ENCODE data around the gene FAM181B.

Gene FAM181B

GRCh38 chr11:82733444-82734119, at the start of gene FAM181B:
Gene FAM181B, minus strand, starts transcription at chr11:82733864. Its CDS starts 135 bp downstream, at chr11:82733729.
- no peak for DNase-seq

- DNase-seq, result no peak
These were observed 49.2 kb upstream of the FAM181B start for GRCh38 chr11:82782825-82783374.

- DNase-seq, result no peak
These were observed 45.1 kb upstream of the FAM181B start for GRCh38 chr11:82778776-82779175.

GRCh38 chr11:82776377-82776776, 42.7 kb upstream of the FAM181B start:
- no peak for DNase-seq

- peak; percentile 79 for DNase-seq
These were observed 42.2 kb upstream of the FAM181B start for GRCh38 chr11:82775736-82776346.

GRCh38 chr11:82775218-82775617, 41.6 kb upstream of the FAM181B start:
- no peak for DNase-seq

- DNase-seq, result no peak
These were observed 38.1 kb upstream of the FAM181B start for GRCh38 chr11:82771781-82772180.

- DNase-seq, result no peak
These were observed 33.5 kb upstream of the FAM181B start for GRCh38 chr11:82767123-82767522.

GRCh38 chr11:82765466-82766034, 31.9 kb upstream of the FAM181B start:
- DNase-seq, result no peak

- DNase-seq, result no peak
These were observed 29.5 kb upstream of the FAM181B start for GRCh38 chr11:82763167-82763566.

GRCh38 chr11:82759649-82760048, 26.0 kb upstream of the FAM181B start:
- no peak for DNase-seq

- DNase-seq, result no peak
These were observed 24.1 kb upstream of the FAM181B start for GRCh38 chr11:82757660-82758357.

- no peak for DNase-seq
These were observed 23.3 kb upstream of the FAM181B start for GRCh38 chr11:82756765-82757639.

- no peak for DNase-seq
These were observed 20.7 kb upstream of the FAM181B start for GRCh38 chr11:82754410-82754809.

- DNase-seq, result no peak
These were observed 20.3 kb upstream of the FAM181B start for GRCh38 chr11:82753921-82754320.

- no peak for DNase-seq
These were observed 19.1 kb upstream of the FAM181B start for GRCh38 chr11:82752801-82753200.

GRCh38 chr11:82750643-82751139, 17.0 kb upstream of the FAM181B start:
- no peak for DNase-seq

GRCh38 chr11:82747471-82747870, 13.8 kb upstream of the FAM181B start:
- no peak for DNase-seq

GRCh38 chr11:82738091-82738490, 4.4 kb upstream of the FAM181B start:
- no peak for DNase-seq

GRCh38 chr11:82734120-82734479, 436 bp upstream of the FAM181B start:
- DNase-seq, result no peak

GRCh38 chr11:82732734-82733443, 775 bp downstream of the FAM181B start:
- DNase-seq, result no peak

- DNase-seq, result no peak
These were observed 1.3 kb downstream of the FAM181B start for GRCh38 chr11:82732348-82732733.

All from EL (cell line).